ENCODE measurements around the gene DOCK1.

DOCK1 gene

DNA sequence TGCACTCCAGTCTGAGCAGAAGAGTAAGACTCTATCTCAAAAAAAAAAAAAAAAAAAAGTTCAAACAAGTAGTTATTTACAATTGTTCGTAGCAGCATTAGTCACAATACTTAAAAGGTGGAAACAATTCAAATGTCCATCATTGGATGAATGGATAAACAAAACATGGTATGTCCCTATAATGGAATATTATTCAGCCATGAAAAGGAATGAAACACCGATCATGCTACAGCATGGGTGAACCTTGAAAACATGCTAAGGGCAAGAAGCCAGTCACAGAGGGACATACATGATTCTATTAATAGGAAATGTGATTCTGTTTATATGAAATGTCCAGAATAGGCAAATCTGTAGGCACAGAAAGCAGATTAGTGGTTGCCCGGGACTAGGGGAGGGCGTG lies 15.9 kb downstream of the DOCK1 start:
- no peak overlapping the region for H3K27ac ChIP-seq
- TF ChIP-seq, protein P1, sequence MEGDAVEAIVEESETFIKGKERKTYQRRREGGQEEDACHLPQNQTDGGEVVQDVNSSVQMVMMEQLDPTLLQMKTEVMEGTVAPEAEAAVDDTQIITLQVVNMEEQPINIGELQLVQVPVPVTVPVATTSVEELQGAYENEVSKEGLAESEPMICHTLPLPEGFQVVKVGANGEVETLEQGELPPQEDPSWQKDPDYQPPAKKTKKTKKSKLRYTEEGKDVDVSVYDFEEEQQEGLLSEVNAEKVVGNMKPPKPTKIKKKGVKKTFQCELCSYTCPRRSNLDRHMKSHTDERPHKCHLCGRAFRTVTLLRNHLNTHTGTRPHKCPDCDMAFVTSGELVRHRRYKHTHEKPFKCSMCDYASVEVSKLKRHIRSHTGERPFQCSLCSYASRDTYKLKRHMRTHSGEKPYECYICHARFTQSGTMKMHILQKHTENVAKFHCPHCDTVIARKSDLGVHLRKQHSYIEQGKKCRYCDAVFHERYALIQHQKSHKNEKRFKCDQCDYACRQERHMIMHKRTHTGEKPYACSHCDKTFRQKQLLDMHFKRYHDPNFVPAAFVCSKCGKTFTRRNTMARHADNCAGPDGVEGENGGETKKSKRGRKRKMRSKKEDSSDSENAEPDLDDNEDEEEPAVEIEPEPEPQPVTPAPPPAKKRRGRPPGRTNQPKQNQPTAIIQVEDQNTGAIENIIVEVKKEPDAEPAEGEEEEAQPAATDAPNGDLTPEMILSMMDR (conservative IDR thresholded peaks at IDR 0.05), result no peak
- no peak for TF ChIP-seq ZFX (IDR thresholded peaks at IDR 0.05)

DNA sequence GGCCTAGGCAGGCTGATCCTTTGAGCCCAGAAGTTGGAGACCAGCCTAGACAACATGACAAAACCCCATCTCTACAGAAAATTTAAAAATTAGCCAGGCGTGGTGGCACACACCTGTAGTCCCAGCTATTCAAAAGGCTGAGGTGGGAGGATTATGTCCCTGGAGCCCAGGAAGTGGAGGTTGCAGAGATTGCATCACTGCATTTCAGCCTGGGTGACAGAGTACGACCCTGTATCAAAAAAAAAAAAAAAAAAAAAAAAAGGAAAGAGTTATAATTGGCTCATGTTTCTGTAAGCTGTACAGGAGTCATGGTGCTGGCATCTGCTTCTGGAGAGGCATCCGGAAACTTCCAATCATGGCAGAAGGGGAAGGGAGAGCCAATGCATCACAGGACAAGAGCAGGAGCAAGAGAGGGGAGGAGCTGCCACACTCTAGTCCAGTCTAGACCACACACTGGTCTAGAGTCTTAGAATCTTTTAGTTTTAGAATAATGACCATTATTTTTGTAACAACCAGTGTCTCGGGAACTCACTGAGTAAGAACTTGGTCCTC lies 16.8 kb downstream of the DOCK1 start:
- no peak overlapping the region for H3K27ac ChIP-seq
- no peak for TF ChIP-seq ZFX (IDR thresholded peaks at IDR 0.05)
- TF ChIP-seq, protein P1 (conservative IDR thresholded peaks at IDR 0.05), result no peak

DNA sequence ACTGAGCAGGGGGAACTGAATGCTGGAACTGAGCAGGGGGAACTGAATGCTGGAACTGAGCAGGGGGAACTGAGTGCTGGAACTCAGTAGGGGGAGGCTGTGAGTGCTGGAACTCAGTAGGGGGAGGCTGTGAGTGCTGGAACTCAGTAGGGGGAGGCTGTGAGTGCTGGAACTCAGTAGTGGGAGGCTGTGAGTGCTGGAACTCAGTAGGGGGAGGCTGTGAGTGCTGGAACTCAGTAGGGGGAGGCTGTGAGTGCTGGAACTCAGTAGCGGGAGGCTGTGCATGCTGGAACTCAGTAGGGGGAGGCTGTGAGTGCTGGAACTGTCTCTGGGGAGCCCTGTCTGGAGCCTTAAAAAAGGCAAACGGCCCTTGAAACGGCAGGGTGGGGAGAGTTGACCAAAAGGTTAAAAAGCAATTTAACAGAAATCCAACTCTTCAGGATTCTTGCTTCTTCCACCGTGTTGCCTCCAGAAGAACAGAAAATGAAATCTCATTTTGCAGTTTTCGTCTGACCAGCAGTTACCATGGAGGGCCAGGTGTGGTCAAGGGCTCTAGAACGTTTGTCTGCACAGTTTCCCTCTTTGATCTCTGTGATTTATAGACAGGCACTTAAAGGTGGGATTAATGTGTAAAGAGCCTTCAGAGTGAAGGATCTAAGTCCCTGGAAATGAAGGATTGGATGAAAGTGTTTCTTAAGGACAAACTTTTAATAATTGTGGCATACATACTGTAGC lies 19.1 kb downstream of the DOCK1 start:
- no peak overlapping the region for H3K27ac ChIP-seq
- TF ChIP-seq, protein P1 (conservative IDR thresholded peaks at IDR 0.05), result no peak
- TF ChIP-seq ZFX (IDR thresholded peaks at IDR 0.05), result no peak

DNA sequence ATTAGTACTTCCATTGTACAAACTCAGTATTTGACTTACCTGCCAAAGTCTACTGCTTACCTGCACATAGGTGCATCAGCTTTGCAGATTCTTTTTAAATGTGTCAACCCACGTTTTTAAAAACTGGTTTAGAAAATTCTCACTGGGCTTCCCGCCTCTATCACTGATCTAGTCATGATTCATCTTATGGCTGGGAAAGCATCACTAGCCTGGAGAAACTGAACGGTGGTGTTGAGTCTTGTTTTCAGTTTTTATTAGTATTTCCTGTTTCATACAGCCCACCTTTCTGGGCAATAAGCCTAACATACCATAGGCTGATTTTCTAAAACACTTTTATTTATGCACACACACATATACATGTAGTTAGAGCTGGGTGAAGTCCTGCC lies 19.7 kb downstream of the DOCK1 start:
- no peak overlapping the region for H3K27ac ChIP-seq
- TF ChIP-seq, protein P1 (conservative IDR thresholded peaks at IDR 0.05), result no peak
- TF ChIP-seq ZFX (IDR thresholded peaks at IDR 0.05), result no peak

DNA sequence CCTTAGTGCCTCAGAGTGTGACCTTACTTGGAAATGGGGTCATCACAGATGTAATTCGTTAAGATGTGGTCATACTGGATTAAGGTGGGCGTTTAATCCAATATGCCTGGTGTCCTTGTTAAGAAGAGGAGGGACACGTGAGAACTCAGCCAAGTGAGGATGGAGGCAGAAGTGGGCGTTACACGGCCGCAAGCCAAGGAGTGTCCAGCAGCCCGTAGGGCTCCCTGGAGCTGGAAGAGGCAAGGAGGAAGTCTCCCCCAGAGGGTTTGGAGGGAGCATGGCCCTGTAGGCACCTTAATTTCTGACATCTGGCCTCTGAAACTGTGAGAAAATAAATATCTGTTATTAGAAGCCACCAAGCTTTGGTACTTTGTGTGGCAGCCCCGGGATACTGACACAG lies 21.3 kb downstream of the DOCK1 start:
- TF ChIP-seq ZFX (IDR thresholded peaks at IDR 0.05), result no peak
- TF ChIP-seq, protein P1 (conservative IDR thresholded peaks at IDR 0.05), result no peak
- H3K27ac ChIP-seq, result no peak overlapping the region

DNA sequence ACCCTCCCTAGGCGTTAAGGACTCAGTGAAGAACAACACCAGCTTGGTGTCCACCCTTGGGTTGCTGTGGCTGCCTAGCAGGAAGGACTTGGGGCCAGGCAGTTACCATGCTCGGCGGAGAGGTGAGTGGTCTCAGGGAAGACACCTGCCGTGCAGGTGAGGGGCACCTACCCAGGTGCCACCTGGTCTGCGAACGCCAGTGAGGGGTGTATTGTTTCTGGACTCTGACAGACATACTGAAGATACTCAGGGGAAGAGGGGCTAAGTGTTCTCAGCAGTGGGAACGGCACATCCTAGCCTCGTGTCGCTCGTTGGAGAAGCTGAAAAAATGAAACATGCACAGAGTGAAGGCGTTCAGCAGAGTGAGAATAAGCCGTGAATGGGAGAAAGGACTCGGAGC lies 22.6 kb downstream of the DOCK1 start:
- no peak overlapping the region for H3K27ac ChIP-seq
- TF ChIP-seq, protein P1 (conservative IDR thresholded peaks at IDR 0.05), result no peak
- TF ChIP-seq ZFX (IDR thresholded peaks at IDR 0.05), result no peak

DNA sequence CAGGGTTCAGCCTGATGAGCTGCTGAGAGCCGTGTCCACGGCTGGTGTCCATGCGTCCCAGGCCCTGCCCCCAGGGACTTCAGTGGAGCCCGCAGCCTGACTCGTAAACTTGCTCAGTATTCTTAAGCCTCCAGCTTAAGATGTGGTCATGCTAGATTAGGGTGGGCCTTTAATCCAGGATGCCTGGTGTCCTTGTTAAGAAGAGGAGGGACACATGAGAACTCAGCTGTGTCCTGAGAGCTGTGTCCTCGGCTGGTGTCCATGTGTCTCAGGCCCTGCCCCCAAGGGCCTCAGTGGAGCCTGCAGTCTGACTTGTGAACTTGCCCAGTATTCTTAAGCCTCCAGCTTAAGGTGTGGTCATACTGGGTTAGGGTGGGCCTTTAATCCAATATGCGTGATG lies 23.0 kb downstream of the DOCK1 start:
- TF ChIP-seq, protein P1 (conservative IDR thresholded peaks at IDR 0.05), result no peak
- TF ChIP-seq ZFX (IDR thresholded peaks at IDR 0.05), result no peak
- H3K27ac ChIP-seq, result no peak overlapping the region

Data from C4-2B (cell line).